GM18520 (cell line): ENCODE results near the gene VSIR.

ENCODE experiments used
- ATAC-seq: cut with Tn5 transposase; IDR thresholded peaks from one replicate; pipeline ENCODE4 v1.9.1; 2021; ENCODE audit not compliant: unreplicated experiment

The VSIR gene

GRCh38 chr10:71807557-71808510, 34.5 kb upstream of the VSIR start:
- ATAC-seq, result no peak

DNA sequence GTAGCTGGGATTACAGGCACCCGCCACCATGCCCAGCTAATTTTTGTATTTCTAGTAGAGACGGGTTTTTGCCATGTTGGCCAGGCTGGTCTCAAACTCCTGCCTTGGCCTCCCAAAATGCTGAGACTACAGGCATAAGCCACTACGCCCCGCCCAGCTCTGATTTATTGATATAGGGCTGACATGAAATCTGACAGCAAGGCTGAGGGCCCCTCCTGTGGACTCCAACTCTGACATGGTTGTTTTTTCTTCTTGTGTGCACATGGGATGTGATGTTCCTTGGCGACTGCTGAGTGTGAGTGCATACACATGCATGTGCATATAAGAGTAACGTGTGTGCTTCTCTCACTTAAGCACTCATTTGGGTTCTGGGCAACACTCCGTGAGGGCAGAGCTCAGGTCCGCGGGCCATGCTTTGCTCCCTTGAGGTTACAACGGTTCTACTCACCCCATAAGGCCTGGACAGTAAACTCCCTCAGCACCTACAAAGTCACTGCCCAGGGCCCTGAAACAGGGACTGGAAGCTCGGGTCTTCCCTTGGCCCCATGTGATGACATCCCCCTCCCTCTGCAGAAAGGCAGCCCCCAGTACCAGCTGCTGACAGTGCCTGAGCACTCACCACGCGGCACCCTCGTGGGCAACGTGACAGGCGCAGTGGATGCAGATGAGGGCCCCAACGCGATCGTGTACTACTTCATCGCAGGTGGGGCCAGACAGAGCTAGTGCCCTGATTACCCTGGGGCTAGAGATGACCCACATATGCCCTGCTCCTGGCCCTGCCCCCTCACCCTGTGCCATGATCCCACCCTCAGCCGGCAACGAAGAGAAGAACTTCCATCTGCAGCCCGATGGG, 33.6 kb upstream of the VSIR start:
- no peak for ATAC-seq

GRCh38 chr10:71805776-71806703, 32.7 kb upstream of the VSIR start:
- ATAC-seq, result no peak

DNA sequence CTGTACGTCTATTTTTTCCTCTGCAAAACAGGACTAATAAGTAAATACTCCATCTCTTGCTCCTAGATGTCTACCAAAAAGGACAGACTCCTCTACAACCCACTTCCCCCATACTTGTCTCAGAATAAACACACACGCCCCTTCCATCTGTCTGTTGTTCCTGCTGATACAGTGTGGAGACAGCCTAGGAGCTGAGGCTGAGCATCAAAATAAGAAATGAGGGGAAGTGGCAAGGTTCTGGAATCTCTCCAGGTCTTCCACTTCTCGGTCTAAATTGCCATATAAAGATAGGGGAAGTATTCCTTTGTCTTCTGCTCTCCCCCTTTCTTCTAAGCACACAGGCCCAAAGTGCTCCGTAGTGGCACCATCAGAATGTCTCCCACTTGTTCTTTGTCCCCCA, 30.8 kb upstream of the VSIR start:
- ATAC-seq, result no peak

GRCh38 chr10:71802715-71803488, 29.6 kb upstream of the VSIR start:
- no peak for ATAC-seq

DNA sequence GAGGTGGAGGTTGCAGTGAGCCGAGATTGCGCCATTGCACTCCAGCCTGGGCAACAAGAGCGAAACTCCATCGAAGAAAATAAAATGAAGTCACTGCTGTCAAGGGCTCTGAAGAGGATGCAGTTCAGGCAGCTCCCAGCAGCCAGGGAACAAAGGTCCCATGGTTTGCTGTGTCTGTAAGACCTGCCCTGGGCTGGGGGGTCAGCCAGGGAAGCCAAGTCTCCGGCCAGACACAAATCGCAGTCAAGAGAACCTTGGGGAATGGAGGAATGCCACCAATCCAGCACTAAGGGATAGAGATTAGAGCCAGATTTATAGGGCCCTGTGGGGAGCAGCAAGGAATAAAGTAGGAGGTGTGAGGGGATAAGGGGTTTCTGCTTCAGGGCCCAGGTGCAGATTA, 28.9 kb upstream of the VSIR start:
- ATAC-seq, result no peak

GRCh38 chr10:71801361-71801760, 28.0 kb upstream of the VSIR start:
- peak; percentile 55 for ATAC-seq

DNA sequence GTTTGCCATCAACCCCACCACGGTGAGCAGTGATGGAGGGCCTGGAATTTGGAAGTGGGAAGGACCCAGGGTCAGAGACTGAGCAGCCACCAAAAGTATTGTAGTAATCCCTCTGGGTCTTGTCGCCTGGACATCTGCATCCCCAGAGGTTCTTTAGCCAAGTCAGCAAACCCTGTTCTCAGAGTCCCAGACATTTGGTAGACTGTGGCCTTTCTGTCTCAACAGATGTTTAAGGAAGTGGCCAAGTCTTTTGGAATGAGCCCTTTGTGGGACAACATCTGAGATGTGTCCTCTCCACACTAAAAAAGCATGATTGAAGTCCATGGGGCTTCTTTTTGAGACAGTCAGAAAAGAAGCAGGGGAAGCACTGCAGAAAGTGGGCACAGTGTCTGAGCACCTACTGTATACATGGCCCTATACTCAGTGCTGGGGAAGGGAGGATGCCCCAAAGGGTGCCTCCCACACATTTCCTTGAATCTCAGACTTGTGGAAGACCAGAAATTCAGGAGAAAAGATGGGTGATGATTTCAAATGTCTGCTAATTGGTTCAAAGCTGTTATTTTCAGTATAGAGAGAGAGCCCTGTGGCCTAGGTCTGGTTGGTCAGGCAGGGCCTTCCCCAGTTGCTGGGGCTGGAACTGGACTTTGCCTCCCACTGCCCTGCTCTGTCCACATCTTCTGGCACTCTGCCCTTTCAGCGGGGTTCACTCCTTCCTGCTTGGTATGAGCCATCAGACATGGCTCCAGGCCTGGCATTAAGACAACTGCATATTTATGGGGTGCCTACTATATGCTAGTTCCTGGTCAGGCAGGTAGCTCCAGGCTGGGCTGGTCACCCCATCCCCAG, 26.5 kb upstream of the VSIR start:
- no peak for ATAC-seq

DNA sequence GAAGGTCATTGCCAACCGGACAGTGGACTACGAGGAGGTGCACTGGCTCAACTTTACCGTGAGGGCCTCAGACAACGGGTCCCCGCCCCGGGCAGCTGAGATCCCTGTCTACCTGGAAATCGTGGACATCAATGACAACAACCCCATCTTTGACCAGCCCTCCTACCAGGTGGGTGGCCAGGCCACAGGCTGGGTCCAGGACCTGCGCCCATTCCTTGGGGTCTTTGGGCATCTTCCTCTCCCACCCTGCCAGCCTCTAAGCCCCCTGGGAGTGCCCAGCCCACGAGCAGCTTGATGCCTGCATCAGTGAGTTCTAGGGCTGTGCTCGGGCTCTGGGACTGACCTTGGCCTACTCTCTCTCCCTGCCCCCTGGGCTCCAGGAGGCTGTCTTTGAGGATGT, 25.8 kb upstream of the VSIR start:
- no peak for ATAC-seq

GRCh38 chr10:71798308-71798624, 24.9 kb upstream of the VSIR start:
- no peak for ATAC-seq

- no peak for ATAC-seq
These were observed 24.4 kb upstream of the VSIR start for GRCh38 chr10:71797533-71798307.

DNA sequence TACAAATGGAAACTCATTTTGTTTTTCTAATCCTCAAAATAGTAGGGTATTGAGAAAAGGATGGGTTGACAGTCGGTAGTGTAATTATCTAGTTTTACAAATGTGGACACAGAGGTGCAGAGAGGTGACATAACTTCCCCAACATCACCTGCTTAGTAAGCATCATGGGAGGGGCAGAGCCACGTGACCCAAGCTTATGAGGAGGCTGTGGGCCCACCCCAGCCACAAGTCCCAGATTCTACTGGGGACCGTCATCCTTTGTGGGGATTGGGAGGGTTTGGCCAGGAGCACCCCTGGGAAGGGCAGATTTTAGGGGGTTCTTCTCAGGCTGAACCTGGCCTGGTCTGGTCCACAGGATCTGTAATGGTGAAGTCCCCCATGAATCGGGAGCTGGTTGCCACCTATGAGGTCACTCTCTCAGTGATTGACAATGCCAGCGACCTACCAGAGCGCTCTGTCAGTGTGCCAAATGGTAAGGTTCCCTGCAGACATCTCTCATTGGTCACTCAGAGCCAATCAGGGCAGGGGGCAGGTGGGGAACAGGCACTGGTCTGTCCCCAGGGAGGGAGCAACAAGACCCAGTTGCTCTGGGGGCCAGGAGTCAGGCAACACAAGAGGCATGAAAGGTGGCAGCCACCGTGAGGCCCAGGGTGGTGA, 23.6 kb upstream of the VSIR start:
- no peak for ATAC-seq

DNA sequence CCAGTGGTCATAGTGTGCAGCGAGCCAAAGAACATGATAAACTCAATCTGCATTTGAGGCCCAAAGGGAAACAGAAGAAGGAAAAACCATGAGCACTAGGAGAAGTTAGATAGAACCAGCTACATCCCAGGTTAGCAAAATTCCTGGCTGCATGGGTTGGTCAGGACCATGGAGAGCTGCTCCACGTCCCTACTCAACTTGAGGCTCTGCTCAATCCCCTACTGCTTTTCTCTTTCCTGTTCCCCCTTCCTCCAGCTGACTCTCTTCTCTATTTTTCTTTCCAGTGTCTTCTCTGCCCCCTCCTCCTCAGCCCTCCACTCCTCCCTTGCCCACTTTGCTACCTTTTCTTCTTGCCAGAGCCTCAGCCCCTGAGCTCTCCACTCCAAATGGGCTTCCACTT, 21.9 kb upstream of the VSIR start:
- no peak for ATAC-seq

DNA sequence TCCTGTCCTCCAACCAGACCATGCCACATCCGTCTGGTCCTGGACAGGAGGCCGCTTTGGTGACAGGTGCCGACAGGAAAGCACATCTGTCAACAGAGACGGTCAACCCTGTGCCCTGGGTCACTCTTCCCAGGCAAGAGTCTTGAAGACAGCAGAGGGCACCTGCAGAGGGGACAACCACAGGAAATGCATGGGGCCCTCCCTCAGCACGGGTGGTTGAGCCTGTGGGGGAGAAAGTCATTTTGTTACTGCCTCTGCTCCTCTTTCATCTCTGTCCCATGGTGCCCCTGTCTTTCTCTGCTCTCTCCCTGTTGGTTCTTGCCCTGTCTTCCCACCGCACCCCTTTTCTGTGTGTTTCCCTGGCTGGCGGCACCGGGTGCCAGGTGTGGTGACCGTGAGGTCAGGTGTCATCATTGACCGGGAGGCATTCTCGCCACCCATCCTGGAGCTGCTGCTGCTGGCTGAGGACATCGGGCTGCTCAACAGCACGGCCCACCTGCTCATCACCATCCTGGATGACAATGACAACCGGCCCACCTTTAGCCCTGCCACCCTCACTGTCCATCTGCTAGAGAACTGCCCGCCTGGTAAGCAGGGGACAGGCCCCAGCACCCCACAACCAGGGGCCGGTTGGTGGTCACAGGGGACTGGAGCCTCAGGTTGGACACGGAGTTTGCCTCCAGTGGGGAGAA, 17.6 kb upstream of the VSIR start:
- no peak for ATAC-seq

GRCh38 chr10:71789871-71790270, 16.6 kb upstream of the VSIR start:
- ATAC-seq, result no peak

DNA sequence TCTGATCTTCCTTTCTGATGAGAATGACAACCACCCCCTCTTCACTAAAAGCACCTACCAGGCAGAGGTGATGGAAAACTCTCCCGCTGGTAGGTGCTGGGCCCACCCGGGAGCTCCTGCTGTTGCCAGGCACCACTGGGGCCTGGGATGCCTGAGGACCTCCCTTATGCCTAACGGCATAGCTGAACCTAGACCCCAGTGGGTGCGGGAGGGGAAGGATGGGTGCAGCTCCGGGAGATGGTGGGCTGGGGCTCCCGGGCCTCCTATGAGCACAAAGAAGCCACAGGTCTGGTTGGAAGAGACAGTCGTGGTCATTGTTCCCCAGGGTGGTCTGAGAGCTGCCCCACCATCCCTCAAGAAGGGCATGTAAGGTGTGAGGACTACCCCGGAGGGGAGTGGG, 15.6 kb upstream of the VSIR start:
- no peak for ATAC-seq

GRCh38 chr10:71784679-71785272, 11.5 kb upstream of the VSIR start:
- ATAC-seq, result no peak
